ENCODE data around the gene APOO.

APOO gene

GRCh38 chrX:23844502-23845138 lies 63.1 kb downstream of the APOO start:
- no peak for DNase-seq (ENCODE audit: low spot score)
- TF ChIP-seq, protein P1, sequence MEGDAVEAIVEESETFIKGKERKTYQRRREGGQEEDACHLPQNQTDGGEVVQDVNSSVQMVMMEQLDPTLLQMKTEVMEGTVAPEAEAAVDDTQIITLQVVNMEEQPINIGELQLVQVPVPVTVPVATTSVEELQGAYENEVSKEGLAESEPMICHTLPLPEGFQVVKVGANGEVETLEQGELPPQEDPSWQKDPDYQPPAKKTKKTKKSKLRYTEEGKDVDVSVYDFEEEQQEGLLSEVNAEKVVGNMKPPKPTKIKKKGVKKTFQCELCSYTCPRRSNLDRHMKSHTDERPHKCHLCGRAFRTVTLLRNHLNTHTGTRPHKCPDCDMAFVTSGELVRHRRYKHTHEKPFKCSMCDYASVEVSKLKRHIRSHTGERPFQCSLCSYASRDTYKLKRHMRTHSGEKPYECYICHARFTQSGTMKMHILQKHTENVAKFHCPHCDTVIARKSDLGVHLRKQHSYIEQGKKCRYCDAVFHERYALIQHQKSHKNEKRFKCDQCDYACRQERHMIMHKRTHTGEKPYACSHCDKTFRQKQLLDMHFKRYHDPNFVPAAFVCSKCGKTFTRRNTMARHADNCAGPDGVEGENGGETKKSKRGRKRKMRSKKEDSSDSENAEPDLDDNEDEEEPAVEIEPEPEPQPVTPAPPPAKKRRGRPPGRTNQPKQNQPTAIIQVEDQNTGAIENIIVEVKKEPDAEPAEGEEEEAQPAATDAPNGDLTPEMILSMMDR (IDR thresholded peaks at IDR 0.05; ENCODE audit: extremely low read depth, missing control alignments): no peak

DNA sequence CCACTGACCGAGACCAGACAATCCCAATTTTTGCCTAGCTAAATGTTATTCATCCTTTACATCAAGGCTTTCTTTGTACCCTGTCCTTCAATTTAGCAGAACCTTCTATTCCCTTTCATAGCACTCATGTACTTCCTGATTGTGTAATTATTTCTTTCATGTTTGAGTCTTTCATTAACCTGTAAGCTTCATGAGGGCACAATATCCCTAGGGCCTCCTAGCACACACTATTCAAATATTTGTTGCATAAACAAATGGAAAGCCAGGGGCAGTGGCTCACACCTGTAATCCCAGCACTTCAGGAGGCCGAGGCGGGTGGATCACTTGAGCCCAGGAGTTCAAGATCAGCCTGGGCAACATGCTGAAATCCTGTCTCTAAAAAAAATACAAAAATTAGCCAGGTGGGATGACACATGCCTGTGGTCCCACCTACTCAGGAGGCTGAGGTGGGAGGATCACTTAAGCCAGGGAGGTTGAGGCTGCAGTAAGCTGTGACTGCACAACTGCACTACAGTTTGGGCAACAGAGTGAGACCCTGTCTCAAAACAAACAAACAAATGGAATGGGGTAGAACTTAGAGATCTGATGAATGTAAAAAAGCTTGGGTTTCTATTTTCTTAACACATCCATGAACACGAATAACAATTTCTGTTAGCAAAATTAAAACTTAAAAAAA lies 65.8 kb downstream of the APOO start:
- DNase-seq (ENCODE audit: low spot score): no peak
- TF ChIP-seq, protein P1 (IDR thresholded peaks at IDR 0.05; ENCODE audit: extremely low read depth, missing control alignments): no peak

DNA sequence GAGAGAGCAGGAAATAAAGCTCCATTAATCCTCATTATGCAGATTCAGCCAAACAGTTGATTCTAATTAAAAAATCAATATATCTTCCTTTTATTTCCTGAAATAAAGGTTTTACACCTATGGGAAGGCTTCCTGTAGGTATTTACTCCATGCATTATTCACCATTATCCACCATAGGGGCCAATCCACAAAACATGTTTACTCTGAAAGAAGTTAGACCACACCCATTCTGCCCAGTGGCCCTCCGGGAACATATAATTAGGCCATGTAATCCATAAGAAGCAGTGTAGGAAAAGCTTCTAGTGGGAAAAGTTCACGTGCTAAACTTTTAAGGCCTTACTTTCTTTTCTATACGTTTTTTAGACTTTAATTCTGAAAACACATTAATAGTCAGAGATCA lies 67.1 kb downstream of the APOO start:
- no peak for DNase-seq (ENCODE audit: low spot score)
- TF ChIP-seq, protein P1 (IDR thresholded peaks at IDR 0.05; ENCODE audit: extremely low read depth, missing control alignments): no peak

GRCh38 chrX:23838953-23839352 lies 68.8 kb downstream of the APOO start:
- TF ChIP-seq, protein P1 (IDR thresholded peaks at IDR 0.05; ENCODE audit: extremely low read depth, missing control alignments): no peak

GRCh38 chrX:23832721-23833120 lies 75.0 kb downstream of the APOO start:
- no peak for DNase-seq (ENCODE audit: low spot score)
- TF ChIP-seq, protein P1 (IDR thresholded peaks at IDR 0.05; ENCODE audit: extremely low read depth, missing control alignments): no peak

More at GRCh38 chrX:23838953-23839352, 68.8 kb downstream of the APOO start:
- peak; percentile 4 for DNase-seq (ENCODE audit: low spot score)

GRCh38 chrX:23828881-23829280 lies 78.9 kb downstream of the APOO start:
- no peak for DNase-seq (ENCODE audit: low spot score)
- TF ChIP-seq, protein P1 (IDR thresholded peaks at IDR 0.05; ENCODE audit: extremely low read depth, missing control alignments): no peak

DNA sequence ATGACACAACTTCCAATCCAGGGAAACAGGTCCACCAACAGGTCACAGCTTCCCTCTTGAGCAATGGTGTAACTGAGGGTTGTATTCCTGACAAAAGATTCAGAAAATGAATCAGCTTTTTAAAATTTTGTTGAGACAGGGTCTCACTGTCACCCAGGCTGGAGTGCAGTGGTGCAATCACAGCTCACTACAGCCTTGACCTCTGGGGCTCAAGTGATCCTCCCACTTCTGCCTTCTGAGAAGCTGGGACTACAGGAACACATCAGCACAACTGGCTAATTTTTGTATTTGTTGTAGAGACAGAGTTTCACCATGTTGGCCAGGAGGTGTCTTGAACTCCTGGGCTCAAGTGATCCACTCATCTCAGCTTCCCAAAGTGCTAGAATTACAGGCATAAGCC lies 81.1 kb downstream of the APOO start:
- TF ChIP-seq, protein P1 (IDR thresholded peaks at IDR 0.05; ENCODE audit: extremely low read depth, missing control alignments): no peak
- no peak for DNase-seq (ENCODE audit: low spot score)
